Ecto neural progenitor cell (in vitro differentiated cells): ENCODE measurements around the gene NDUFA13.

Experiments
- DNase-seq: peaks from one replicate; pipeline ENCODE4 v3.0.0-alpha.2; 2018; ENCODE audit warnings: low spot score

Gene NDUFA13

DNA sequence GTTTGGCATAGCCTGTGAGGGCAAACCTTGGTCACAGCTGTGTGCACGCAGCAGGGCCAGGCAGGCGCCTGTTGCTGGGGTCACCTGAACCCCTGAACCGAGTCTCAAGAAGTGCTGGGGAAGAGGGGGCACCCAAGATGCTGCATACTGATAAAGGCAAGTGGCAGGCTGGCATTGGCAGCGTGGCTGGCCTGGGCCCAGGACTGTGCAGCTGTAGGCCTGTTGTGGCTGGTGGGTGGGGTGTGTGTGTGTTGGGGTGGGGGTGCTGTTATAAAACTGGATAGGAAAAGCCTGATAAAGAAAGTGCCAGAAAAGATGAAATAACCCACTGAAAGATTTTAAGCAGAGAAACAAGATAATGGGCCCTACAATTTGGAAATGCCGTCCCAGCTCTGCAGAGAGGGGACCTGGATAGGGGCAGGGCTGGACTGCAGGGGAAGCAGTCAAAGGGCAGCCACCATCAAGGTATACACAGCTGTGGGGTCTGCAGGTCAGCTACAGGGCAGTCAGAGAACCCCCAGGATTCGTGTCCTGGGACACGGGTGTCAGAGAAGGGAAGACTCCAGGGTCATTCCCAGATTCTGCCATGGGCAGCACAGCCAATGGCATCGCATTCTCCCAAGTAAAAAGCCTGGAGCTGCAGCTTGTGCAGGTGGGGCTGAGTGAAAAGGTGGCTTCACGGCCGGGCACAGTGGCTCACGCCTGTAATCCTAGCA is 55.2 kb downstream of the NDUFA13 start:
- DNase-seq = no peak

DNA sequence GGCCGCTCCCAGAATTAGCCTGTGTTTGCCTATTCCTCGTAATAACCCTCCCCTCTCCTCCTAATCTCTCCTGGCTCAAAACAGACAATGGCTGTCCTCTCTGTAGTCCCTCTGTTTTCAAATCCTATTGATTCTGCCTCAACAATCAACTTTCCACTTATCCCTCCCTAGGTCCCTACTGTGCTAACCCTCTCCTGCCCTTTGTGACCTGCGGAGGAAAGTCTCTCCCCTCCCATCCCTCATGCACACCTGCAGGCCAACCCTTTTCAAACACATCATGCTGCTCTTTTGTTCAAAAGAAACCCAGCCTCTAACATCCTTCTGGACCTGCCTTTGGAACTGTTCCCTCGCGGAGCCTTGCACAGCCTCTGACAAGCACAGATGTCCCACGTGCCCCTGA is 59.4 kb downstream of the NDUFA13 start:
- no peak for DNase-seq
